ENCODE measurements around the gene MSRB2.

Gene MSRB2

GRCh38 chr10:23078114-23078513 is 17.3 kb upstream of the MSRB2 start:
- H3K4me2 ChIP-seq (ENCODE audit: low read length): no peak overlapping the region
- H4K20me1 ChIP-seq (ENCODE audit: control insufficient read depth, insufficient read depth, low read depth, low read length): no peaks in the 10 kb centered on the region
- no peak overlapping the region for H3K27ac ChIP-seq (ENCODE audit: low read depth, low read length)
- no peaks in the 10 kb centered on the region for H3K9me3 ChIP-seq (ENCODE audit: control insufficient read depth, insufficient read depth, low read length)
- no peaks in the 10 kb centered on the region for H3K4me1 ChIP-seq (ENCODE audit: control insufficient read depth, low read length)
- H3K27me3 ChIP-seq (ENCODE audit: control insufficient read depth, low read length): peaks cover 18% of the 10 kb centered on the region
- H3K9me2 ChIP-seq (replicated peaks; ENCODE audit: control insufficient read depth, low read length): no peaks in the 10 kb centered on the region
- no peaks in the 10 kb centered on the region for H3K79me2 ChIP-seq (ENCODE audit: control insufficient read depth, low read length)
- TF ChIP-seq CTCF (IDR thresholded peaks at IDR 0.05; ENCODE audit: low read depth, low read length, poor library complexity, severe bottlenecking): no peak
- no peak for TF ChIP-seq EZH2phosphoT487 (IDR thresholded peaks at IDR 0.05; ENCODE audit: borderline replicate concordance, low read length)
- H3K36me3 ChIP-seq (ENCODE audit: control insufficient read depth, low read length): no peaks in the 10 kb centered on the region
- no peaks in the 10 kb centered on the region for H3F3A ChIP-seq (ENCODE audit: control insufficient read depth, insufficient read depth)
- H3K4me3 ChIP-seq (ENCODE audit: low read length): no peak overlapping the region

GRCh38 chr10:23079700-23080099 is 15.7 kb upstream of the MSRB2 start:
- H3K36me3 ChIP-seq (ENCODE audit: control insufficient read depth, low read length): no peaks in the 10 kb centered on the region
- H3K4me3 ChIP-seq (ENCODE audit: low read length): no peak overlapping the region
- no peaks in the 10 kb centered on the region for H3K79me2 ChIP-seq (ENCODE audit: control insufficient read depth, low read length)
- H3K9me3 ChIP-seq (ENCODE audit: control insufficient read depth, insufficient read depth, low read length): no peaks in the 10 kb centered on the region
- H3K9me2 ChIP-seq (replicated peaks; ENCODE audit: control insufficient read depth, low read length): no peaks in the 10 kb centered on the region
- no peaks in the 10 kb centered on the region for H3F3A ChIP-seq (ENCODE audit: control insufficient read depth, insufficient read depth)
- H3K27ac ChIP-seq (ENCODE audit: low read depth, low read length): no peak overlapping the region
- no peaks in the 10 kb centered on the region for H3K4me1 ChIP-seq (ENCODE audit: control insufficient read depth, low read length)
- H4K20me1 ChIP-seq (ENCODE audit: control insufficient read depth, insufficient read depth, low read depth, low read length): no peaks in the 10 kb centered on the region
- H3K4me2 ChIP-seq (ENCODE audit: low read length): no peak overlapping the region
- peaks cover 12% of the 10 kb centered on the region for H3K27me3 ChIP-seq (ENCODE audit: control insufficient read depth, low read length)
- TF ChIP-seq CTCF (IDR thresholded peaks at IDR 0.05; ENCODE audit: low read depth, low read length, poor library complexity, severe bottlenecking) (no peak), EZH2phosphoT487 (IDR thresholded peaks at IDR 0.05; ENCODE audit: borderline replicate concordance, low read length) (no peak)

- no peaks in the 10 kb centered on the region for H4K20me1 ChIP-seq (ENCODE audit: control insufficient read depth, insufficient read depth, low read depth, low read length)
Observed at GRCh38 chr10:23080262-23080661, 15.1 kb upstream of the MSRB2 start.

More at GRCh38 chr10:23080262-23080661, 15.1 kb upstream of the MSRB2 start:
- Histone ChIP-seq H3F3A (ENCODE audit: control insufficient read depth, insufficient read depth) (no peaks in the 10 kb centered on the region), H3K9me2 (replicated peaks; ENCODE audit: control insufficient read depth, low read length) (no peaks in the 10 kb centered on the region), H3K27me3 (ENCODE audit: control insufficient read depth, low read length) (peaks cover 14% of the 10 kb centered on the region), H3K27ac (ENCODE audit: low read depth, low read length) (no peak overlapping the region), H3K36me3 (ENCODE audit: control insufficient read depth, low read length) (no peaks in the 10 kb centered on the region), H3K9me3 (ENCODE audit: control insufficient read depth, insufficient read depth, low read length) (no peaks in the 10 kb centered on the region), H3K4me1 (ENCODE audit: control insufficient read depth, low read length) (no peaks in the 10 kb centered on the region), H3K4me3 (ENCODE audit: low read length) (no peak overlapping the region), H3K79me2 (ENCODE audit: control insufficient read depth, low read length) (no peaks in the 10 kb centered on the region), H3K4me2 (ENCODE audit: low read length) (no peak overlapping the region)
- TF ChIP-seq EZH2phosphoT487 (IDR thresholded peaks at IDR 0.05; ENCODE audit: borderline replicate concordance, low read length): no peak
- TF ChIP-seq CTCF (IDR thresholded peaks at IDR 0.05; ENCODE audit: low read depth, low read length, poor library complexity, severe bottlenecking): no peak
